WTC11 (cell line): ENCODE data around the gene SUMF1.

Source experiments
- CBFB ChIP-seq: sonication (generic); formaldehyde crosslinking; IDR thresholded peaks from 2 replicates; pipeline ENCODE4 v1.8.1; 2022; ENCODE audit warnings: mild to moderate bottlenecking, low read depth, missing genetic modification reagents
- NR3C1 ChIP-seq: sonication (generic); formaldehyde crosslinking; conservative IDR thresholded peaks from 2 replicates; pipeline ENCODE4 v1.8.1; 2023; ENCODE audit warnings: low read depth, mild to moderate bottlenecking, missing genetic modification reagents
- ZNF317 ChIP-seq: sonication (generic); formaldehyde crosslinking; IDR thresholded peaks from 2 replicates; pipeline ENCODE4 v1.8.1; 2023; ENCODE audit warnings: low read depth, mild to moderate bottlenecking, moderate library complexity, missing genetic modification reagents, borderline replicate concordance
- TF ChIP-seq, protein P1 (sequence below): sonication (generic); formaldehyde crosslinking; conservative IDR thresholded peaks from 2 replicates; pipeline ENCODE4 v1.8.1; 2022; ENCODE audit warnings: mild to moderate bottlenecking, missing genetic modification reagents
- TF ChIP-seq, protein P2 (sequence below): fragments of 250-450 bp; sonication (Bioruptor Pico); IDR thresholded peaks from 2 replicates; pipeline ENCODE4 v1.8.0; 2021; ENCODE audit warnings: mild to moderate bottlenecking
- TF ChIP-seq, protein P3 (sequence below): fragments of 200-600 bp; IDR thresholded peaks from 2 replicates; pipeline ENCODE4 v1.8.0; 2022; ENCODE audit warnings: antibody characterized with exemption
- TF ChIP-seq, protein P4 (sequence below): sonication (generic); formaldehyde crosslinking; IDR thresholded peaks from 2 replicates; pipeline ENCODE4 v1.8.1; 2022; ENCODE audit warnings: low read depth, mild to moderate bottlenecking, moderate library complexity, missing genetic modification reagents, borderline replicate concordance

DNA sequence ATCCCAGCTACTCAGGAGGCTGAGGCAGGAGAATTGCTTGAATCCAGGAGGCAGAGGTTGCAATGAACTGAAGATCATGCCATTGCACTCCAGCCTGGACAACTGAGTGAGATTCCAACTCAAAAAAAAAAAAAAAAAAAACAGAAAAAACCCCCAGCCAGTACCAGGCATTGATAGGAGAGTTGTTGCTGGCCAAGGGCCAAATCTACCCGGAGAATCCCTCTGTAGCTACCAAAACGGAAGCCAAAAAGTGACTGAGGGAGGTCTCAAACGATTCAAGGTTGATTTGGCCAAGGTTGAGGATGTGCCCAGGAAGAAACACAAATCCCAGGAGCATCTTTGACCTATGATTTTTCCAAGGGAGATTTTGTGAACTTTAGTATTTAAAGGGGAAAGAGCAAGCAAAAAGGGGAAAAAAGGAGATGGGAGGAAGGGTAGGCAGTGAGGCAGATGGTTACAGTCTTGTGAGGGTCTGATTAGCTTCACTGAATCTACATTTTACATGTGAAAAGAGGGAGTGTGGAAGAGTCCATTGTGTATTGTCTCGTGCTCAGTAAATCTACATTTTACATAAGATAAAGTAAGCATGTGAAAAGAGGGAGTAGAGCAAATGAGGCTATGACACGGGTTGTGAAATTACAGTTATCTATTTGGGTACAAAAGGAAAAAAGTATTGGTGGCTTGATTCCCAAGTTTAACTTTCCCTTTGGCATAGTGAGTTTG lies 131.1 kb downstream of the SUMF1 start:
- TF ChIP-seq NR3C1 (CRISPR knock-in tag) (no peak), CBFB (CRISPR knock-in tag) (no peak), ZNF317 (no peak)
- TF ChIP-seq, protein P1, sequence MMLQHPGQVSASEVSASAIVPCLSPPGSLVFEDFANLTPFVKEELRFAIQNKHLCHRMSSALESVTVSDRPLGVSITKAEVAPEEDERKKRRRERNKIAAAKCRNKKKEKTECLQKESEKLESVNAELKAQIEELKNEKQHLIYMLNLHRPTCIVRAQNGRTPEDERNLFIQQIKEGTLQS (CRISPR knock-in tag): no peak
- TF ChIP-seq, protein P2, sequence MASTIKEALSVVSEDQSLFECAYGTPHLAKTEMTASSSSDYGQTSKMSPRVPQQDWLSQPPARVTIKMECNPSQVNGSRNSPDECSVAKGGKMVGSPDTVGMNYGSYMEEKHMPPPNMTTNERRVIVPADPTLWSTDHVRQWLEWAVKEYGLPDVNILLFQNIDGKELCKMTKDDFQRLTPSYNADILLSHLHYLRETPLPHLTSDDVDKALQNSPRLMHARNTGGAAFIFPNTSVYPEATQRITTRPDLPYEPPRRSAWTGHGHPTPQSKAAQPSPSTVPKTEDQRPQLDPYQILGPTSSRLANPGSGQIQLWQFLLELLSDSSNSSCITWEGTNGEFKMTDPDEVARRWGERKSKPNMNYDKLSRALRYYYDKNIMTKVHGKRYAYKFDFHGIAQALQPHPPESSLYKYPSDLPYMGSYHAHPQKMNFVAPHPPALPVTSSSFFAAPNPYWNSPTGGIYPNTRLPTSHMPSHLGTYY (CRISPR knock-in tag): no peak
- TF ChIP-seq, protein P3, sequence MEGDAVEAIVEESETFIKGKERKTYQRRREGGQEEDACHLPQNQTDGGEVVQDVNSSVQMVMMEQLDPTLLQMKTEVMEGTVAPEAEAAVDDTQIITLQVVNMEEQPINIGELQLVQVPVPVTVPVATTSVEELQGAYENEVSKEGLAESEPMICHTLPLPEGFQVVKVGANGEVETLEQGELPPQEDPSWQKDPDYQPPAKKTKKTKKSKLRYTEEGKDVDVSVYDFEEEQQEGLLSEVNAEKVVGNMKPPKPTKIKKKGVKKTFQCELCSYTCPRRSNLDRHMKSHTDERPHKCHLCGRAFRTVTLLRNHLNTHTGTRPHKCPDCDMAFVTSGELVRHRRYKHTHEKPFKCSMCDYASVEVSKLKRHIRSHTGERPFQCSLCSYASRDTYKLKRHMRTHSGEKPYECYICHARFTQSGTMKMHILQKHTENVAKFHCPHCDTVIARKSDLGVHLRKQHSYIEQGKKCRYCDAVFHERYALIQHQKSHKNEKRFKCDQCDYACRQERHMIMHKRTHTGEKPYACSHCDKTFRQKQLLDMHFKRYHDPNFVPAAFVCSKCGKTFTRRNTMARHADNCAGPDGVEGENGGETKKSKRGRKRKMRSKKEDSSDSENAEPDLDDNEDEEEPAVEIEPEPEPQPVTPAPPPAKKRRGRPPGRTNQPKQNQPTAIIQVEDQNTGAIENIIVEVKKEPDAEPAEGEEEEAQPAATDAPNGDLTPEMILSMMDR: no peak
- TF ChIP-seq, protein P4, sequence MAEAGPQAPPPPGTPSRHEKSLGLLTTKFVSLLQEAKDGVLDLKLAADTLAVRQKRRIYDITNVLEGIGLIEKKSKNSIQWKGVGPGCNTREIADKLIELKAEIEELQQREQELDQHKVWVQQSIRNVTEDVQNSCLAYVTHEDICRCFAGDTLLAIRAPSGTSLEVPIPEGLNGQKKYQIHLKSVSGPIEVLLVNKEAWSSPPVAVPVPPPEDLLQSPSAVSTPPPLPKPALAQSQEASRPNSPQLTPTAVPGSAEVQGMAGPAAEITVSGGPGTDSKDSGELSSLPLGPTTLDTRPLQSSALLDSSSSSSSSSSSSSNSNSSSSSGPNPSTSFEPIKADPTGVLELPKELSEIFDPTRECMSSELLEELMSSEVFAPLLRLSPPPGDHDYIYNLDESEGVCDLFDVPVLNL (CRISPR knock-in tag): no peak
